Measurements from ENCODE around the gene BNIP3.
"Not testable (repeated sequence)": the region's sequence is repeated elsewhere in the genome, so short reads cannot be mapped to it uniquely, and the experiment has no call there.

The BNIP3 gene

GRCh38 chr10:132001238-132001972, 19.7 kb upstream of the BNIP3 start:
- no peak for DNase-seq

DNA sequence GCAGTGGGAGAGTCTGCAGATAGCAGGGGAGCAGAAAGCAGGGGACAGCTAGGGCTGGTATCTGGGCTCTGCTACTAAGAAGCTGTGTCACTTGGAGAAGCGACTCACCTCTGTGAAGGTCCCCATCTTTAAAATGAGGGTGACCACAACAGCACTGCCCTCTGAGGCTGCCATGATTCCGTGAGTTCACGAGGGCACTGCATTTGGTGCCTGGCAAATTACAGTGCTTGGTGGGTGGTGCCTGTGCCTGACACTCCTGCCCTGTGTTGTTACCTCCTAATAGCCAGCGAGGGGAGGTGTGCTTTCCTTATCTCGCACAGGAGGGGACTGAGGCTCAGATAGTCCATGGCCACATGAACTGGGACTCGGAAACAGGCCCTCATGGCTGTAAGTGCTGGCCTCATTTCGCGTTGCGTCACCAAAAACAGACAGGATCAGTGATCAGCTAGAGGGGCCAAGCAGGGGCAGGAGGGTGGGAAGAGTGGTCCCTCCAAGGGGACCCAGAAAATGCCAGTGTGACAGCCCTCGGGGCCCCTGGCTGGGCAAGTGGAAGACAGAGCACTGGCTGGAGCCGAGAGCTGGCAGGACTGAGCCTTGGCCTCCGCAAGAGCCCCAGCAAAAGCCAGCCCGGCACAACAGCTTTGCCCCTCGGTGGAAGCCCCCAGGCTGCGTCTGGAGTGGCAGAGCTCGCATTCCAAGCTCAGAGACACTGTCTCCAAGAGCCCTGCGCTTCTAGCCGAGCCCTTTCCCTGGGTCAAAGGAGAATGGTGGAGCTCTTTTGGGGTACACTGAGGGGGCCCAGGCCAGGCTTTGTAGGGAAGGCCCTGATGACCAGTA, 17.3 kb upstream of the BNIP3 start:
- DNase-seq, result no peak

DNA sequence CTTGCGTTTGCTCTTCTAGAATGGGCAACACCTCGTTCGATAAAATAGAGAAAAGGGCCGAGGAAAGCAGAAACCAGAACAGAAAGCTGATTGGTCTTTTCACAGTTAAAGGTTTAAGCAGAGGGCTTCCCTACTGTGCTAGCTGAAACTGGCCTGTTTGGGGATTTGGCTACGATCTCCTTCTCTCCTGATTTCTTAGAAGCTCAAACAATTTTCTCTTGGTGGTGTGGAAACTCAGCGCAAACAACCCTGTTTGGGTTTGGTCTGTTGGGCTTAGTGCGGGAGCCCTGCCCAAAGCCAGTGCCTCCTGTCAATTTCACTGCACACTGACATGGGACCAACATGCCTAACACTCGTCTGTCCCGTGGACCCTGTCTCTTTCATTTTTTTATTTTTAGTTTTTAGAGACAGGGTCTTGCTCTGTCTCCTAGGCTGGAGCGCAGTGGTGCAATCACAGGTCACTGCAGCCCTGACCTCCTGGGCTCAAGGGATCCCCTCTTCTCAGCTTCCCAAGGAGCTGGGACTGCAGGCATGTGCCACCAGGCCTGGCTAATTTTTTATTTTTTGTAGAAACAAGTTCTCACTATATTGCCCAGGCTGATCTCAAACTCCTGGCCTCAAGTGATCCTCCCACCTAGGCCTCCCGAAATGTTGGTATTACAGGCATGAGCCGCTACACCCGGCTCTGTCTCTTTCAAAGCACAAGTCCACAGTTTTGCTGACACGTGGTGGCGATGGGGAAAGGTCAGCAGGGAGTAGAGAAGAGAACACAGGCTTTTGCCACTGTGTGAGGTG, 16.5 kb upstream of the BNIP3 start:
- no peak for DNase-seq

DNA sequence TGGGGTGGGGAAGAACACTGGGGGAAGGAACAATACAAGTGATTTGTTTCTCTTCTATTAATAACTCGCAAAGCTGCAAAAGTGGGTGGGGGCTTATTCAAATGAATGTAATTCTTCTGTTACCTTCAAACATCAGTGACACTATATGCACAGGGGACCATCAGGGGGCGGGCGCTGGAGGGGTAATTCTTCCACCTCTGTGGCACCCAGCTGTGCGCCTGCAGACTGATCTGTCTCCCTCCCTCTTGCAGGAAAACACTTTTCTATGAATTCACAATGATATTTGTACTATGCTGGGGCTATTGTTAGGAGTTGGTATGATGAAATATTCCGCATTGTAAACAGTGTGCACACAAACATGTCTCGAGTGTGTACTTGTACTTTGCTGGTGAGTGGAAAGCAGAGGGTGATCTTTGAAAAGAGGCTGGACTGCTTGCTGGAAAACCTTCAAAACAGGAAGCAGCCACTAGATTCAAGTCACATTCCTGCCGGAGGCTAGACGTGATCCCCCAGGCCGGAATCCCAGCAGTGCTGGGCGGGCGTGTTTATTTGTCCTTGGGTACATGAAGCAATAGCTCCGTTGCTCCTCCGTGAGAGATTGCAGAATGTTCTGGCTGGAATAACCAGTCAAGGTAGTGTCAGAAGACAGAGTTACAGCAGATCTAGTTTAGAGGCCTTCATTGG, 15.8 kb upstream of the BNIP3 start:
- DNase-seq, result no peak

- DNase-seq, result no peak
These were observed 15.0 kb upstream of the BNIP3 start for GRCh38 chr10:131996466-131997365.

DNA sequence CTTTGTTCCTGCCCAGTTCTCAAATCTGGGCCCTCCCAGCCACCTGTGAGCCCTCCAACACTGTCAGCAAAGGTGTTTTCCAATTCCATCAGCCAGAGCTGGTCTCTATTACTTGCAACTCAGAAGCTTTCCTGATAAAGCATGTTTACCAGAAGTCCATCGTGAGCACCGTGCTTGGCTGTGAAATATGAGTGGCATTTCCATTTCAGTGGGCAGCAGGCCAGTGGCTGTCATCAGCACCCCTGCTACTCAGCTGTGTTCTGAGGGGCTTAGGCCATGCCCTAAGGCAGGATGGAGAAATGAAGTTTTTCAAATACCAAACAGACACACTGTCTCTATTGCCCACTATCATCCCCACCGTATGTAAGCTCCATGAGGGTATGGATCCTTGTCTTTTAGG, 12.7 kb upstream of the BNIP3 start:
- no peak for DNase-seq

GRCh38 chr10:131993275-131993674, 11.6 kb upstream of the BNIP3 start:
- no peak for DNase-seq

DNA sequence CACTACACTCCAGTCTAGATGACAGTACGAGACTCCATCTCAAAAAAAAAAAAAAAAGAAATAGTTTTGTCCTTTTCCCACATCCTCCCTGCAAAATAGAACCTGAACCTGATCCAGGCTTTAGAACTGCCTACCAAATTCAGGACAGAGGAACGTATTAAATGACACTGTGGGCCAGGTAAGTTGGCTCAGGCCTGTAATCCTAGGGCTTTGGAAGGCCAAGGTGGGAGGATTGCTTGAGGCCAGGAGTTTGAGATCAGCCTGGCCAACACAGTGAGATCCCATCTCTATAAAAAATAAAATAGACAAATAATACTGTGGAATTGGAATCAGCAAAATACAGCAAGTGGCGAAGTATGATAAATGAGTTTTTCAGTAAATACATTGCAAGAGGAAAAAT, 10.0 kb upstream of the BNIP3 start:
- DNase-seq, result no peak

DNA sequence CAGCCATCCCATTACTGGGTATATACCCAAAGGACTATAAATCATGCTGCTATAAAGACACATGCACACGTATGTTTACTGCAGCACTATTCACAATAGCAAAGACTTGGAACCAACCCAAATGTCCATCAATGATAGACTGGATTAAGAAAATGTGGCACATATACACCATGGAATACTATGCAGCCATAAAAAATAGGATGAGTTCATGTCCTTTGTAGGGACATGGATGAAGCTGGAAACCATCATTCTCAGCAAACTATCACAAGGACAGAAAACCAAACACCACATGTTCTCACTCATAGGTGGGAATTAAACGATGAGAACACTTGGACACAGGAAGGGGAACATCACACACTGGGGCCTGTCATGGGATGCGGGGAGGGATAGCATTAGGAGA, 6.1 kb upstream of the BNIP3 start:
- not testable (repeated sequence) for DNase-seq

DNA sequence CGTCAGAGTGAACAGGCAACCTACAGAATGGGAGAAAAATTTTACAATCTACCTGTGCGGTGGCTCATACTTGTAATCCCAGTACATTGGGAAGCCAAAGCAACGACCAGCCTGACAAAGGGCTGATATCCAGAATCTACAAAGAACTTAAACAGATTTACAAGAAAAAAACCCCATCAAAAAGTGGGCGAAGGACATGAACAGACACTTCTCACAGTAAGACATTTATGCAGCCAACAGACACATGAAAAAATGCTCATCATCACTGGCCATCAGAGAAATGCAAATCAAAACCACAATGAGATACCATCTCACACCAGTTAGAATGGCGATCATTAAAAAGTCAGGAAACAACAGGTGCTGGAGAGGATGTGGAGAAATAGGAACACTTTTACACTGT, 5.6 kb upstream of the BNIP3 start:
- not testable (repeated sequence) for DNase-seq

DNA sequence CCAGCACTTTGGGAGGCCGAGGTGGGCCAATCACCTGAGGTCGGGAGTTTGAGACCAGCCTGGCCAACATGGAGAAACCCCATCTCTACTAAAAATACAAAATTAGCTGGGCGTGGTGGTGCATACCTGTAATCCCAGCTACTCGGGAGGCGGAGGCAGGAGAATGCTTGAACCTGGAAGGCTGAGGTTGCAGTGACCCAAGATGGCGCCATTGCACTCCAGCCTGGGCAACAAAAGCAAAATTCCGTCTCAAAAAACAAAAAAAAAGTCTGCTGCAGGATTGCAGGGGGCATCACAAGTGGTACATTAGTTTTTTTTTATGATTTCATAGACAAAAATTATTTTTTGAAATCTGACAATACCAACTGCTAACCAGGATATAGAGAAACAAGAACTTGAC, 5.1 kb upstream of the BNIP3 start:
- DNase-seq, result not testable (repeated sequence)

DNA sequence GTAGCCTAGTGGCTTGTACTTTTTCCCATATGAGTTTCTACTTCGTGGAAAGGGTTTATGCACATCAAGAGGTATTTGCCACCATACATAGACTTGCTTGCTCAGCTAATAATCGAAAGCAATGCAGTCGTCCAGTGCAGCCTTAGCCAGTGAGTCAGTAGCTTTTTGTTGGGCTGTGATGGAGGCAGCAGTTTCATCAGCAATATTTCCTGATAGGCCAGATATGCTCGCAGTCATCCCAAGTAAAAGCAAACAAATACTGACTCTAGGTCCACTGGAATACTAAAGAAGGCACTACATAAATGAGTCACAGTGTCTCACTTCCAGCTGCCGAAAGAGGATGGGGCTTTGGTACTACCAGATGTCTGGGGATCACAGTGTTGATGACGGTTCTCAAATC, 2.1 kb upstream of the BNIP3 start:
- peak; percentile 55 for DNase-seq

DNA sequence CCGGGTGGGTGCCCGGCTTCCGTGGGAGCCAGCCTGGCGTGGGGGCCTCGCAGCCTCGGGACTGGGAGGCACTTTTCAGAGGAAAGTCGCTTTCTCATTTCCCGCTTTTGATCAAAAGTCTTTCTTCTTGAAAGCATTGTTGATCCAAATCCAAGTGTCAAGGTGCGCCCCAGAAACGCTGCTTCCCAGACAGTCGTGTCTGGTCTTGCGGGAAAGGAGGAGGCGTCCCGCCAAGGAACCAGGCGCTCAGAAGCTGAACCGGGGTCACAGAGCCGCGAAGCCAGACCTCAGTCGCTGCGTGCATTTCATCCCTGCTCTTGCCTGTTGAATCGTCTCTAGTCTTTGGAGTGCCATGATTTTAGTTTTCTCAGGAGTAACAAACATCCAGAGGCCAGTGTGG, 1.1 kb upstream of the BNIP3 start:
- no peak for DNase-seq

GRCh38 chr10:131982185-131982756, 548 bp upstream of the BNIP3 start:
- DNase-seq, result no peak

DNA sequence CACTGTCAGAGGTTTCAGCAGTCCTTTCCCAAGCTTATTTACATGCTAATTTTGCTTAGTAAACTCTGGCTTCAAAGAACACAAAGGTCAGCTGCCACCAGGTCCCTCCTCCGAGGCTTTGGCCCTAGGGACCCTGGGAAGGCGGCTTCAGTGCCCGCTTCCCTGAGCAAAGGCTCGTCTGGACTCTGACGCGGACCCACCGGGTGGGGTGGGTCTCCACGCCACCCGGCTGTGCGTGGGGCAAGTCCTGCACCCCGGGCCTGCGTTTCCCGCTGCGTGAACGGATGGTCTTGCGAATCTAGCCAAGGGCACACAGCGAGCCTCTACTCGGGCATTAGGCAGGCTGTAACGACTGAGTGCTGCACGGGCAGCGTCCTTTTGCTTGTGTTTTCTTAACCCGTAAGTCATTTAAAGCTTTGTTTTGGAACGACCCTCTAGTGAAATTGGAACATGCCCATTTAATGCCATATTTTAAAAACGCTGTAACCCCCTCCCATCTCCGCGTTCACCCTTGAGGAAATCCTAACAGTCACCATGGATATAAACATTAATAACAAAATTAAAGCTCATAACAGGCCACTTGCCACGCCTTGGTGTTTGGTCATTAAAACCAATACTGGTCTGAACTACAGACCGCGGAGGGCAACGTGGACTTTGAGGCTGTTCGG, 828 bp downstream of the BNIP3 start:
- DNase-seq, result no peak

GRCh38 chr10:131980321-131980720, 1.4 kb downstream of the BNIP3 start:
- DNase-seq, result no peak

GRCh38 chr10:131979821-131980270, 1.9 kb downstream of the BNIP3 start:
- DNase-seq, result no peak

DNA sequence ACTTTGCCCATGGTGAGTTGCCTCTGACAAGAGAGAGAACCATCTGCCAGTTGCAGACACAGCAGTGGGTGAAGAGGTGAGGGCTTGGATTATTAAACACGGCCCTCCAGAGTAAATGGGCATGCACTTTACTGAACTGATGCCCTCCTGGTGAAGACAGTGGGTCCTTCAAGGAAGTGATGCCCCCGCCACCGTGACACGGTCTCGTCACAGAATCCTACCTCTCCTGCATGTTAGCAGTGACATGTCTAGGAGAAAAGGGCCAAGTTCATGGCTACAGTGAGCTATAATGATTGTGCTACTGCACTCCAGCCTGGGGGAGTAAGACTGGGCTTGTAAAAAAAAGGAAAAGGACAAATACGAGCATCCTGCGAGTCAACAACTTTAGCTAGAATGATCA, 2.4 kb downstream of the BNIP3 start:
- DNase-seq, result no peak

- DNase-seq, result no peak
These were observed 2.9 kb downstream of the BNIP3 start for GRCh38 chr10:131978851-131979250.

DNA sequence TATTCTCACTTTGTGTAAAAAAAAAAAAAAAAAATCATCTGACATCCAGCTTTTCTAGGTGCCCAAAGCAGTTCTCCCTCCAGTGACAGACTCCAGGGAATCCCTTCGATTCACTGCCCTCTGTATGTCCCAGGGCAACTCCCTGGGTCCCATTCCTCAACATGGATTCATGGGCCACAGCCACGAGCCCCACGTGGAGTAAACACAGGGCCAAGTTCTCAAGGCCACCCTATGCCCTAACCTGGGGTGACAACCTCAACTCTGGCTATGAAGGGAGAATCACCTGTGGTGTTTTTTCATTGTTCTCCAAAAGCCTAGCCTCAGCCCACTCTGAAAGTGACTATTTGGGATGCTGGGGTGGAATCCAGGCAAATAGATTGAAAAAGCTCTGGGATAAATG, 3.4 kb downstream of the BNIP3 start:
- DNase-seq, result no peak
